HG03575 (cell line): ENCODE results near the gene F2.

ENCODE experiments used
- ATAC-seq: cut with Tn5 transposase; IDR thresholded peaks from one replicate; pipeline ENCODE4 v1.9.1; 2021; ENCODE audit not compliant: unreplicated experiment, insufficient number of reproducible peaks, low FRiP score; ENCODE audit errors: extremely low read depth

F2 gene

DNA sequence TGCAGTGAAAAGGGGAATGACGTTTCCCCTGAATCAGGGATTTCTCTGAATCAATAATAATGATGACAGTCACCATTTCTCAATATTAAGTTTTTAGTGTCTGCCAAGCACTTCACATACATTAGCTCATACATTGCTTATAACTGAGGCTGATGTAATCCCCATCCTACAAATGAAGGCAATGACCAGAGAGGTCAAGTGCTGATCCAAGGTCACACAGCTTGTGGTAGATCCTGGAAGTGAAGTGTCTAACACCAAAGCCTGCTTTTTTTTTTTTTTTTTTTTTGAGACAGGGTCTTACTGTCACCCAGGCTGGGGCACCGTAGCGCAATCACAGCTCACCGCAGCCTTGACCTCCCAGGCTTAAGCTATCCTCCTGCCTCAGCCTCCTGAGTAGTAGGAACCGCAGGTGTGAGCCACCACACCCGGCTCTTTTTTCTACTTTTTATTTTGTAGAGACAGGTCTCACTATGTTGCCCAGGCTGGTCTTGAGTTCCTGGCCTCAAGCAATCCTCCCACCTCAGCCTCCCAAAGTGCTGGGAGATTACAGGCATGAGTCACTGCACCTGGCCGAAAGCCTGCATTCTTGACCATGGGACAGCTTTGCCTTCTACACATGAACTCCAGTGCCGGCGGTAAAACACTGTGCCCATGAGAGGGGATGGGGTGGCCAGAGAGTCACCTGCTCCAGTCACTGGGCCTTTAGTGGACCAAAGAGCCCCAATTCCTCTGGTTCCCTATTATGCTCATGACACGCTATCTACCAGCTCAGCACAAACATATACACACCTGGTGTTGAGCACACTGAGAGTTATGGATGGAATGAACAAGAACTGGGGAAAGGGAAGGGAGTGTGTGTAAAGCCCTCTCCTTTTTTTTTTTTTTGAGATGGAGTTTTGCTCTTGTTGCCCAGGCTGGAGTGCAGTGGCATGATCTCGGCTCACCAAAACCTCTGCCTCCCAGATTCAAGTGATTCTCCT is 36.0 kb upstream of the F2 start:
- ATAC-seq: no peak

DNA sequence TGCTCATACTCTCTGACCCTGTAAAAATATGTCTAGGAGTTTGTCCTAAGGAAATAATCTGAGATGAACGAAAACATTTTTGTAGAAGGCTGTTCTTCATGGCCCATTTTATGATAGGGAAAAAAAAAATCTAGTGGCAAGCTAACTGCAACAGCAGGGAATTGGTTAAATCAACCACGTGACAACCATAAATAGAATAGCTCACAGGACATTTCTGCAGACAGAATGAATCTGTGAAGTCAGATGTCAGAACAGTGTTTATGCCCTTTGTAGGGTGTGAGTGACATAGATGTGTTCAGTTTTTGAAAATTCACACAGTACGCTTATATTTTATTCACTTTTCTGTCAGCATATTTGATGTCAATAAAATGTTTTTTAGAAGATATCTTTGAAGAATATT is 34.6 kb upstream of the F2 start:
- ATAC-seq: no peak

DNA sequence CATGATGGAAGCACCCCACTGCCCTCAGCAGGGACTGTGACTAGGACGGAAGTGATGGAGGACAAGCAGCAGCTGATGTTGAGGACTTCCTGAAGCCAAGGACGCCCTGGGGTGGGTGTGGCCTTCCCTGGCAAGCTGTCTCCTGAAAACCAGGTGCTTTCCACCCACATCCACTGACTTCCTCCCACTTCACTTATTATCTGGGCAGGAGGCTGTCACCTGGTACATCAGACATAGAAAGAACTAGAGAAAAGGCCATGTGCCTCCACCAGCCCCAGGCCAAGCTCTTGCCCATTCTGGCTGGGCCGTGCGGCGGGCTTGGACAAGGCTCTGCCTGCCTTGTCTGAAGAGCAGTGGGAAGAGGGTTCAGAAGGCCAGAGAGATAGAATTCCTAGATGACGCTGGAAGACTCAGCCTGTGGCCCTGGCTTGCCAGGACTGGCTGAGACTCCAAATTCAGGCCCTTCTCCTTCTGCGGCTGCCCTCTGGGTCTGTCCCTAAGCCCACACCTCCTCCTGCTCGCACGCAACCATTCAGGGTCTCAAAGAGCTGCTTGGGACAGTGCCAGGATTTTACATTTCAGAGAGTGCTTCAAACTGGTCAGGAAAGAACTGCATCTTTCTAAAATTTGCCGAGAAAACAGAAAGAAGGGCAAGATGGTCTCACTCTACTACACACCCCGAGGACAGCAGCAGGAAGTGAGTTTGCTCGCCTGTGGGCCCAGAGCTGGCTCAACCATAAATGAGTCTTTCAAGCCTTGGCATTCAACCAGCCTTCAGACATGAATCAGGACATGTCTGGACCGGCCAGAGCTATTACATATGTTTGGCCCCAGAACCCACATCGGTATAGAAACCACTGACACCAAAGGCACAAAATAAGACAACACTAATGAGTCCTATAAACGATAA is 31.9 kb upstream of the F2 start:
- ATAC-seq: no peak

DNA sequence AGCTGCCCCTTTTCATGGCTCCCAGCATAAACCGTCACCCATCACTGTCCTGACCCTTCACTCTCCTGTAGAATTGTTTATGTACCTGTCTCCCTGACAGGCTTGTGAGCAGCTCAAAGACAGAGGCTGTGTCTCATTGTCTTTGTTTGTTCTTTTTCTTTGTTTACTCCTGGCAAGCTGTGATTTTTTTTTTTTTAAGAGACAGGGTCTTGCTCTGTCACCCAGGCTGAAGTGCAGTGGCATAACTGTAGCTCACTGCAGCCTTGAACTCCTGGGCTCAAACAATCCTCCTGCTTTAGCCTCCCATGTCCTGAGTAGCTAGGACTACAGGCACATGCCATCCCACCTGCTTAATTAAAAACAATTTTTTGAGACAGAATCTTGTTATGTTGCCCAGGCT is 28.3 kb upstream of the F2 start:
- no peak for ATAC-seq

DNA sequence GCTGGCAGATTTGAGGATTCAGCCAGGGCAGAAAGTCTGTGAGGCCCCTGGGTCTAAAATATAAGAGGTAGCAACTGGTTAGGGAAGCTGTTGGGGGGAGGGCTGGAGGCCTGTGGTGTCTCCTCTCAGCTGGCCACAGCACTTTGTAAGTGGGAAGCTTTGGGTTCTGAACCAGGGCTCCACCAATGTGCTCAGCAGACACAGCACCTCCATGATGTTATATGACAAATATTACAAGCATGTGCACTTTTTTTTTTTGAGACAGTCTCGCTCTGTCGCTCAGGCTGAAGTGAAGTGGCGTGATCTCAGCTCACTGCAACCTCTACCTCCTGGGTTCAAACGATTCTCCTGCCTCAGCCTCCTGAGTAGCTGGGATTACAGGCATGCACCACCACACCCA is 26.6 kb upstream of the F2 start:
- ATAC-seq: no peak

DNA sequence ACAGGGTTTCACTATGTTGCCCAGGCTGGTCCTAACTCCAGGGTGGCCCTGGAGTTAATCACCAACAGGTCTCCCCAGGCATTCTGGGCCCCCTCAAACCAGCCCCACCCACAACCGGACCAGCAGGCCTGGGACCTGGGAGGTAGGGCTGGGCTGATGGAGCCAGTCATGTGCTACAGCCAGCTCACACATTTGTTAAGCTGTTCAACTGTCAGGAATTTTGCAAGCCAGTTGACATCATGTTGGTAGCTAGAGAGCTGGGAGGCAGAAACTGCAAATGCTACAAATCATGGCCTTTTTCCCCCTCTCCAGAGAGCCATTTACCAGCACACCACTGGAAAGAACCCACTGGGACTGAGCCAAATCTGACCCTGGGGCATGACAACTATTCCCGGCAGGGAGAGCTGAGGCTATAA is 25.4 kb upstream of the F2 start:
- ATAC-seq: no peak

DNA sequence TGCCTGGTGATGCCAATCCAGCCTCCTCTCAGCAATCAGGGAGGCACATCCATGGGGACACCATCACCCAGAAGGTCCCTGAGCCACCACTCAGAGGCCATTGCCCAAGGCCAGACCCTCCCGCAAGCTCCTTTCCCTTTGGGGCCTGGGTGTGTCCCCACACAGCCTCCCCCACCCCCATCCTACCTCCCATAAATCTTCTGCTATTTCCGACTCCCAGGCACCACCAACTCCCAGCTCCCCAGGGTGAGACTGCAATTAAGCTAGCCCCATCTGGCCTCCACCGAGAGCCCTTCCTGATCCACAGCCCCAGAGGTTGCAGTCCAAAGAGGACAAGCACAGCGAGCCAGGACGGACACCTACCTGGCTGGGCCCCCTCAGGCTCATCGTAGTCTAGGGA is 24.9 kb upstream of the F2 start:
- no peak for ATAC-seq

DNA sequence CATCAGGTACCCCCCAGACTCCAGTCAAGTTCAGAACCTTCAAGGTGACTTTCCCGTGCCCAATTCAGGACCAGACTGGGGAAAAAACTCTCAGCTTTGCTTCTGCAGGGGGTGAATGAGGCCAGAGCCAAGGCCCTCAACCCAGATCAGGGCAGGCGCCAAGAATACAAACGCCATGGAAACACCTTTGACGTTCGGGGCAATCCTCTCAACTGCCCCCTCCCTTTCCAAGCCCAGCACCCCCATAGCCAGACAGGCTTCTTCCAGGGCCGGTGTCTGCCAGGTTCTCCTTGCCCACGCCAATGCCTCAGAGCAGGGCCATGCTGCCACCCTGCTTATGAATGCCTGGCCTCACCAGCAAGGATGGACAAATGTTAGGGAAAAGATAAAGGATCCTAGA is 24.4 kb upstream of the F2 start:
- ATAC-seq: no peak

DNA sequence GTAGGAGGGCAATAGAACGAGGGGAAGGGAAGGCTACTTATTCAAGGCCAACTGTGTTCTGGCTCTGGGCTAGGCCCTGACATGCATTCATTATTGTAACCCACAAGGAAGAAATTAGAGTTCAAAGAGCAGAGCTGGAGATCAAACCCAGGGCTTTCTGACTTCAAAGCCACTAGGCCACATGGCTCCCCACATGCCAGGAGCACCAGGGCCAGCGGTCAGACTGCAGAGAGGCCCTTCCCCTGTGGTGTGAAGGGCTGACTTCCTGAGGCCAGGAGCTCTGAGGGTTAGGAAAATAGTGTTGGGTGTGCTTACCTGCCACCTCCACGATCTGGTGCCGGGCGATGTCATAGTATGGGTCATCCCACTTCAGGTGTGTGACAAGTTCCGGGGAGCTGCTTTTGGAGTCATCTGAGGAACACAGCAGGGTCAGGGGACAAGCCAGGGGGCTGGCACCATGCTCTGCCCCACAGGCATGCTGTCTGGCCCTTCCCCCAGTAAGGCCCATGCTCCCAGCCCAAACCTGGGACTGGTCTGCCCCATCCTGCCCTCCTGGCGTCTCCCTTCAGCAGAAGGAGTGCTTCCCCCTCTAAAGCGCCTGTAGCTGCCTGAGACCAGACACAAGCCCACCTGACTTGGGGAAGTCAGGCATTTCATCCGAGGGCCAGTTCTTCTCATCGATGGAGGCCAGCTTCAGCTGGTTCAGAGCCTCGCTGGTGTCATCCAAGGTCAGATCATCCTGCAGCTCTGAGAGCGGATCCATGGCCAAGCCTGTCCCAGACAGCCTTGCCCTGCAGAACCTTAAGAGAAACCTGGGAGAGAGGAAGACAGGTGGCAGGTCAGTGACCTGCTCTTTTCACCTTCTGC is 23.4 kb upstream of the F2 start:
- ATAC-seq: no peak

DNA sequence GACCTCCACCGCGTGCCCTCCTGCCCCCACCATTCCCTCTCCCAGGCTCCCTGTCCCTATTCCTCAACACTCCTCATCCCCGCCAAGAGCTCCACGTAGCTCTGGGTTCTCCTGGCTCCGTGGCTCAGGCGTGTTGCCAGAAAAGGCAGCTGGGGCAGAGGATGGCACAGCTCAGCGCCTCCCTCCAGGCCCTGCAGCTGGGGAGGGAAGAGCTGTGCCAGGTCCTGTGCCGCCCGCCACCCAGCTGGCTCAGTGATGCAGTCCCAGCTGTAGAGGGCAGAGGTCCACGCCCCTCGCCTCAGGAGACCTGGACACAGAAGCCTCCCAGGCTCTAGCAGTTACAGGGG is 22.8 kb upstream of the F2 start:
- ATAC-seq: no peak

DNA sequence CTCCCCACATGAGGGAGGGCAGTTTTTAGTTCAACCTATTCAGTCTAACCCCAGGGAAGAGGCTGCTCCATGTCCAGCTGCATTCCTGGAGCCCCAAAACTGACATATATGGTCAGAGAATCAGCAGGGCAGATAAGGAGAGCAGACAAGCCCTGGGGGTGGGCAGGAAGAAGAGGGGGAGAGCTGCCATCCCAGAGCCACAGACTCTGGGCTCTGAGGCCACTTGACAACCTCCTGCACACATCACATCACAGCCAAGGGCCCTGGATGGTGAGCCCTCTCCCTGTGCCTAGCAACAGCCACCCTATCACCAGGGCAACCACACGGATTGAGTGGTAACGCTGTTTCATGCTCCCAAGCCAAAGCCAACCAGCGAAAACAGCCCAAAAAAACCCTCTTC is 21.7 kb upstream of the F2 start:
- no peak for ATAC-seq

DNA sequence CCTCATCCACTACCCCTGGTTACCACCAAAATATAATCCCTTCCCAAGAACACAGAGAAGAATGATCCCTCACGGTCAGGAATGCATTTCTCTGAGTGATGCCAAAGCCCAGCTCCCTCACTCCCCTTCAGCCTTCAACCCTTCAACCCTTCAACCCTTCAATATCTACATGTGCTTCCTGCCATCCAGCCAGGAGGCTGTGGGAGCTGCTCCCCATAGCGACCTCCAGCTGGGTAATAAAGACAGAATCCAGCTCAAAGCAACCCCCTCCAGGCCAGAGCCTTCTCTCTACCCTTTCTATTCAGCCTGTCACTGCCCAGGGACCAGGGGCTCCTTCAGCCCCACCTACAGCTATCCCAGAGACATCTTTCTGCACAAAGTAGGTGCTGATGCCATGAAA is 21.3 kb upstream of the F2 start:
- no peak for ATAC-seq

DNA sequence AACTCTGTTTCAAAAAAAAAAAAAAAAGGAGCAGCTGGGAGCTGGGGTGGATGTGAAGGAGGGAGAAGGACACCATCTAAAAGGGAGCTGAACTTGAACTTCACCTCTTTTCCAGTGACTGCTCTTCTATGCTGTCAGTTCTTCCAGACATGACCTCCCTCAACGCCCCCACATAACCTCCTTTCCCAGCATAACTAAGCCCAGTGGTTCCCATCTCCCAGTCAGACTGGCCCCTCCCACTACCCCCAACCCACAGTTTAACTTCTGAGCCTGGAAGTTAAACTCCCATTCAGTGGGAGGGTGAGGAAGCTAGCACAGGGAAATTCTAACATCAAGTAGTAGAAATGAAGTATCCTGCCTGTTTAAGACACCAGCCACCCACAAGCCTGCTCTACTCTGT is 20.4 kb upstream of the F2 start:
- ATAC-seq: no peak

DNA sequence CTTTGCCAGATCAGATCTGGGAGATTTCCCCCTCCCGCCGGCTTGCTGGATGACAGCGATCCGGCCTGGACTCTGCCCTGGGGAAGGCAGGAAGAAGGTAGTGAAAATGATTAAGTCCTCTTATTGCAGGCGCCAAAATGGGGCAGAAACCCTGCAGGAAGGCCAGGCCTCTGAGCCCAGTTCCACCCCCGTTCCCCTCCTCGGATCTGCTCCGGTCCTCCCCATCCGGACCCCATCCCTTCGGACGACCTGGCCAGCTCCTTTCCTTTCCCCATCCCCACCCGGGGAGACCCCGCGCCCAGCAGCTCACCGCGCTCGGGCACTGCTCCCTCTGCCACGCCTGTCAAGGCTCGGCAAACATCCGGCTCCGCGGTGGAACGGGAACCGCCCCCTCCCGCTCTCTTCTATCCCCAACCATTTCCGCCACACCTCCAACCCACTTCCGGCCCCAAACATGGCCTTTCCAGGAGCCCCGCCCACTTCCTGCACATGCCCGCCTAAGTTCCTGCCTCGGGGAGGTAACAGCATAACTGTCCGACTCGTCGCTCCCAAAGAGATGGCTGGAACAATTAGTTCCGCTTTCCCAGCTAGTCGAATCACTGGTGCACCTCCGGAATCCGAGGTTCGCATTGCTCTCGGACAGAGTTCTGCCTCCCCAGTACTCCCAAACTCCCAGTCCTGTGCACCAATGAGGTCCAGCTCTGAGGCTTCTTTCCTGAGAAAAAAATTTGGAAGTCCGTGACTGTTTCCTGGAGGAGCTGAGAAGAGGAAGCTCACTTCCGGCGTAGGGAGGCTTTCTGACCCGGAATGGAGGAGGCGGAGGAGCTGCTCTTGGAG is 18.6 kb upstream of the F2 start, which contains the start of the genes ARHGAP1 and ZNF408:
Gene ARHGAP1 (minus strand): TSS at position 379 of the 837 bp plus-strand sequence. CDS start 4,512 bp downstream, outside the sequence.
Gene ZNF408 (plus strand): TSS at position 791 of the 837 bp plus-strand sequence. CDS start 17 bp downstream, at position 808.
- peak; percentile 83 for ATAC-seq

DNA sequence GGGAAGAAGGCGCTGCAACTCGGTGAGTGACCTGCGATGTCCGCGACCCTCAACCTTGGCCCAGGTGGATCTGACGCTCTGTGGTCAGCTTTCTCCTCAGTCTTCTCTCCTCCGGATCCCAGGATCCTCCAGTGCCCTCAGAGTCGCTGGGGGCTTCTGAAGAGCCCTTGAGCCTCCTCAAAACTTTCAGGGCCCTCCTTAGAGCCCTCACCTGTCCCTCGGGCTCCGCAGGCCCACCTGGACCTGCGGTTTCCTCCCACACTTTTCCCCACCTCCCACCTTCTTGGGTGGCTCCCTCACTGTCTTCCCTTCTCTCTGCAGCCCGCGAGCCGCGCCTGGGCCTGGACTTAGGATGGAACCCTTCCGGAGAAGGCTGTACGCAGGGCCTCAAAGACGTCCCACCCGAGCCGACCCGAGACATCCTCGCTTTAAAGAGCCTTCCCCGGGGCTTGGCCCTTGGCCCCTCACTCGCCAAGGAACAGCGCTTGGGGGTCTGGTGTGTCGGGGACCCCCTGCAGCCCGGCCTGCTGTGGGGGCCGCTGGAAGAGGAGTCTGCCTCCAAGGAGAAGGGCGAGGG is 17.8 kb upstream of the F2 start:
- no peak for ATAC-seq

DNA sequence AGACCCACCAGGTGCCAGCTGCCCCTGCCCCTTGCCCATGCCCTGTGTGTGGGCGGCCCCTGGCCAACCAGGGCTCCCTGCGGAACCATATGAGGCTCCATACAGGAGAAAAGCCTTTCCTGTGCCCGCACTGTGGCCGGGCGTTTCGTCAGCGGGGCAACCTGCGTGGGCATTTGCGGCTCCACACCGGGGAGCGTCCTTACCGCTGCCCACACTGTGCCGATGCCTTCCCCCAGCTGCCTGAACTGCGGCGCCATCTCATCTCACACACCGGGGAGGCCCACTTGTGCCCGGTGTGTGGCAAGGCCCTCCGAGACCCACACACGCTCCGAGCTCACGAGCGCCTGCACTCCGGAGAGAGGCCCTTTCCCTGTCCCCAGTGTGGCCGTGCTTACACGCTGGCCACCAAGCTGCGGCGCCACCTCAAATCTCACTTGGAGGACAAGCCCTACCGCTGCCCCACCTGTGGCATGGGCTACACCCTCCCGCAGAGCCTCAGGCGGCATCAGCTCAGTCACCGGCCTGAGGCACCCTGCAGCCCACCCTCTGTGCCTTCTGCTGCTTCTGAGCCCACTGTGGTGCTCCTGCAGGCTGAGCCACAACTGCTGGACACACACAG is 13.8 kb upstream of the F2 start:
- ATAC-seq: no peak

DNA sequence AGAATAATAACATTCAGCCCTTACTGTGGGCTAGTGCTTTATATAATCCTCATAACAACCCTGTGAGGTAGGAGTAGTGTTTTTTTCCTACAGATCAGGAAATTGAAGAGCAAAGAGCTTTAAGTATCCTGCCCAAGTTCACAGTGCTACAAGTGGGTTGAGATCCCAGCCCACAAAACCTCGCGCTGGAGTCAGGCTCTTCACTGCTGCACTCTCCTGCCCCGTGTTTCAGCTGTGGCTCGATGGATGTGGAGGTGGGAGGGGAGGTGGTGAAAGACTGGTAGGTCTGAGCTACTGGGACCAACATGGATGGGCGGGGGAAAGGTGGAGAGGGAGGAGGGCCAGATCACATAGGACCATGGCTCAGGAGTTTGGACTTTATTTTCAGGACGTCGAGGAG is 12.1 kb upstream of the F2 start:
- ATAC-seq: no peak
